ENCODE measurements around the gene WDFY1. TPM values are rescaled to one million over a fixed set of nuclear protein-coding genes. Genes with fewer than 3 reads are reported as not detected.

The WDFY1 gene
- total and polyA plus RNA-seq, 8 donors = 8.2 to 134 (median 31.4) TPM

GRCh38 chr2:223973606-223974005 lies 28.5 kb upstream of the WDFY1 start:
- Histone ChIP-seq H3K4me3 (no peak overlapping the region), H3K4me1 (peaks cover 0 to 6% (median 2%) of the 10 kb centered on the region in 4 donors), H3K36me3 (peaks cover 0 to 7% (median 1%) of the 10 kb centered on the region in 4 donors), H3K27ac (no peak overlapping the region), H3K27me3 (no peaks in the 10 kb centered on the region), H3K9me3 (no peaks in the 10 kb centered on the region)
- TF ChIP-seq CTCF (IDR thresholded peaks at IDR 0.05) (no peak), EP300 (IDR thresholded peaks at IDR 0.05) (no peak), POLR2AphosphoS5 (IDR thresholded peaks at IDR 0.05) (no peak), POLR2A (IDR thresholded peaks at IDR 0.05) (no peak)
- no peak for DNase-seq
- 98 to 100% (median 99%) methylated on average over 3 of the region's 3 CpGs for WGBS, 5 donors
- intact Hi-C loops (cut with DNase I; ENCODE audit: low total_unique reads) = loop anchor here (5.0 kb wide), 1 partner anchor 314 kb away; no protein-coding TSS in a partner anchor

- H3K4me3 ChIP-seq = no peak overlapping the region
- no peak overlapping the region for H3K27ac ChIP-seq
- no peaks in the 10 kb centered on the region for H3K27me3 ChIP-seq
- no peak for DNase-seq
- peaks cover 0 to 16% (median 11%) of the 10 kb centered on the region in 4 donors for H3K36me3 ChIP-seq
- H3K4me1 ChIP-seq = peaks cover 0 to 6% (median 2%) of the 10 kb centered on the region in 4 donors
- TF ChIP-seq POLR2A (IDR thresholded peaks at IDR 0.05) = no peak
- WGBS, 5 donors = 70 to 84% (median 81%) methylated on average over 7 of the region's 7 CpGs
- H3K9me3 ChIP-seq = no peaks in the 10 kb centered on the region
- intact Hi-C loops (cut with DNase I; ENCODE audit: low total_unique reads) = loop anchor here (5.0 kb wide), 1 partner anchor 315 kb away; no protein-coding TSS in a partner anchor
Measured at GRCh38 chr2:223972656-223973102, 27.5 kb upstream of the WDFY1 start.

GRCh38 chr2:223971731-223972130 lies 26.6 kb upstream of the WDFY1 start:
- Histone ChIP-seq H3K9me3 (no peaks in the 10 kb centered on the region), H3K4me3 (no peak overlapping the region), H3K36me3 (peaks cover 8 to 26% (median 20%) of the 10 kb centered on the region in 4 donors), H3K4me1 (peaks cover 0 to 6% (median 2%) of the 10 kb centered on the region in 4 donors), H3K27ac (no peak overlapping the region), H3K27me3 (no peaks in the 10 kb centered on the region)
- WGBS, 5 donors = 82 to 90% (median 89%) methylated on average over 5 of the region's 5 CpGs
- intact Hi-C loops (cut with DNase I; ENCODE audit: low total_unique reads) = loop anchor here (5.0 kb wide), 1 partner anchor 316 kb away; no protein-coding TSS in a partner anchor
- no peak for DNase-seq
- TF ChIP-seq POLR2A (IDR thresholded peaks at IDR 0.05) (no peak), POLR2AphosphoS5 (IDR thresholded peaks at IDR 0.05) (no peak), EP300 (IDR thresholded peaks at IDR 0.05) (no peak), CTCF (IDR thresholded peaks at IDR 0.05) (no peak)

- Histone ChIP-seq H3K4me3 (no peak overlapping the region), H3K27ac (no peak overlapping the region), H3K36me3 (peaks cover 10 to 38% (median 32%) of the 10 kb centered on the region in 4 donors), H3K27me3 (no peaks in the 10 kb centered on the region), H3K9me3 (no peaks in the 10 kb centered on the region), H3K4me1 (peaks cover 0 to 6% (median 2%) of the 10 kb centered on the region in 4 donors)
- peak; percentile 32 to 81 for DNase-seq
- TF ChIP-seq POLR2AphosphoS5 (IDR thresholded peaks at IDR 0.05) (no peak), POLR2A (IDR thresholded peaks at IDR 0.05) (no peak), EP300 (IDR thresholded peaks at IDR 0.05) (no peak), CTCF (IDR thresholded peaks at IDR 0.05) (peak in 5 of 7 experiments; percentile 79 to 87 (median 84))
- intact Hi-C loops (cut with DNase I; ENCODE audit: low total_unique reads) = loop anchor here (5.0 kb wide), 1 partner anchor 317 kb away; no protein-coding TSS in a partner anchor
- WGBS, 5 donors = 63 to 68% (median 65%) methylated on average over 8 of the region's 8 CpGs
Measured at GRCh38 chr2:223970343-223971128, 25.4 kb upstream of the WDFY1 start.
